Lower lobe of right lung (tissue), 2 donors: Measurements from ENCODE around the gene RPL32. TPM values are rescaled to one million over a fixed set of nuclear protein-coding genes. Genes with fewer than 3 reads are reported as not detected.
"Not testable (repeated sequence)": the region's sequence is repeated elsewhere in the genome, so short reads cannot be mapped to it uniquely, and the experiment has no call there.

Experiments
- ATAC-seq, 2 donors: fragments of 200-7000 bp; cut with Tn5 transposase; one replicate each; pipeline ENCODE4 v1.9.1; 2020 to 2022; ENCODE audit warnings: mild to moderate bottlenecking in 2 of 2, moderate library complexity in 2 of 2
- DNase-seq: peaks from one replicate; pipeline ENCODE4 v3.0.0-alpha.2; 2020
- H3K27ac ChIP-seq: fragments of 200-600 bp; one replicate; pipeline ENCODE4 v1.8.0; 2022
- H3K27me3 ChIP-seq: fragments of 200-600 bp; one replicate; pipeline ENCODE4 v1.8.0; 2022; ENCODE audit warnings: low read depth
- H3K36me3 ChIP-seq: fragments of 200-600 bp; one replicate; pipeline ENCODE4 v1.8.0; 2022; ENCODE audit warnings: mild to moderate bottlenecking
- H3K4me1 ChIP-seq: fragments of 200-600 bp; one replicate; pipeline ENCODE4 v1.8.0; 2022
- H3K4me3 ChIP-seq: fragments of 200-600 bp; one replicate; pipeline ENCODE4 v1.8.0; 2022; ENCODE audit warnings: mild to moderate bottlenecking
- H3K9me3 ChIP-seq: fragments of 200-600 bp; one replicate; pipeline ENCODE4 v1.8.0; 2022
- intact Hi-C: fragments of 100-400 bp; cut with DNase I; formaldehyde crosslinking; loops from one replicate; pipeline ENCODE4 v1.11.0; 2022
- total RNA-seq: library from RNA; stranded (reverse); fragmentation: NEBNext Ultra II Directional; extraction: Animal tissue kit (Norgen Biotek cat#: 25700); gene quantifications from one replicate; pipeline ENCODE4 v1.2.1, GENCODE V29; 2021
- TF ChIP-seq, protein P1 (sequence below): fragments of 200-600 bp; IDR thresholded peaks from one replicate; pipeline ENCODE4 v1.8.0; 2022; ENCODE audit warnings: antibody characterized with exemption, mild to moderate bottlenecking
- donor health status: DM: no; HTN: yes; CAD: no; lungs with severe emphysema.

RPL32 gene
- total RNA-seq, 1 donor from 2014 or later = 1,243 TPM

DNA sequence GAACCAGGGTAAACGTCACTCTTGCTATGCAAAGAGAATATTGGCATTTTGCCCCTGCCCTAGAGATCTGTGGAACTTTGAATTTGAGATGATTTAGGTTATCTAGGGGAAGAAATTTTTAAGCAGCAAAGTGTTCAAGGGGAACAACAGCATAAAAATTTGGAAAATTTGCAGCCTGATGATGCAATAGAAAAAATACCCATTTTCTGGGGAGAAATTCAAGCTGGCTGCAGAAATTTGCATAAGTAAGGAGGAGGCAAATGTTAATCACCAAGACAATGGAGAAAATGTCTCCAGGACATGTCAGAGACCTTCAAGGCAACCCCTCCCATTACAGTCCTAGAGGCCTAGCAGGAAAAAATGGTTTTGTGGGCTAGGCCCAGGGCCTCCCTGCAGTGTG, 4.4 kb upstream of the RPL32 start:
- H3K27me3 ChIP-seq = no peaks in the 10 kb centered on the region
- no peak for DNase-seq
- H3K4me1 ChIP-seq = peaks cover 5% of the 10 kb centered on the region
- no peak for ATAC-seq
- H3K36me3 ChIP-seq = no peaks in the 10 kb centered on the region
- no peak overlapping the region for H3K4me3 ChIP-seq
- TF ChIP-seq, protein P1, sequence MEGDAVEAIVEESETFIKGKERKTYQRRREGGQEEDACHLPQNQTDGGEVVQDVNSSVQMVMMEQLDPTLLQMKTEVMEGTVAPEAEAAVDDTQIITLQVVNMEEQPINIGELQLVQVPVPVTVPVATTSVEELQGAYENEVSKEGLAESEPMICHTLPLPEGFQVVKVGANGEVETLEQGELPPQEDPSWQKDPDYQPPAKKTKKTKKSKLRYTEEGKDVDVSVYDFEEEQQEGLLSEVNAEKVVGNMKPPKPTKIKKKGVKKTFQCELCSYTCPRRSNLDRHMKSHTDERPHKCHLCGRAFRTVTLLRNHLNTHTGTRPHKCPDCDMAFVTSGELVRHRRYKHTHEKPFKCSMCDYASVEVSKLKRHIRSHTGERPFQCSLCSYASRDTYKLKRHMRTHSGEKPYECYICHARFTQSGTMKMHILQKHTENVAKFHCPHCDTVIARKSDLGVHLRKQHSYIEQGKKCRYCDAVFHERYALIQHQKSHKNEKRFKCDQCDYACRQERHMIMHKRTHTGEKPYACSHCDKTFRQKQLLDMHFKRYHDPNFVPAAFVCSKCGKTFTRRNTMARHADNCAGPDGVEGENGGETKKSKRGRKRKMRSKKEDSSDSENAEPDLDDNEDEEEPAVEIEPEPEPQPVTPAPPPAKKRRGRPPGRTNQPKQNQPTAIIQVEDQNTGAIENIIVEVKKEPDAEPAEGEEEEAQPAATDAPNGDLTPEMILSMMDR = no peak
- H3K9me3 ChIP-seq = no peaks in the 10 kb centered on the region
- intact Hi-C loops = no loop called here
- H3K27ac ChIP-seq = no peak overlapping the region

DNA sequence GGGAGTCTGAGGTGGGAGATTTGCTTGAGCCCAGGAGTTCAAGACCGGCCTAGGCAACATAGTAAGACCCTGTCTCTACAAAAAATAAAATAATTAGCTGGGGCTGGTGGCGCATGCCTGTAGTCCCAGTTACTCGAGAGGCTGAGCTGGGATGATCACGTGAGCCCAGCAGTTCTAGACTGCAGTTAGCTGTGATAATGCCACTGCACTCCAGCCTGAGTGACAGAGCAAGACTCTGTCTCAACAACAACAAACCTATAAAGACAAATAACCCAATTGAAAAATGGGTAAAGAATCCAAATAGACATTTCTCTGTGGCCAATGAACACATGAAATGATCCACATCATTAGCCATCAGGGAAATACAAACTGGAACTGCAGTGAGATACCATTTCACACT, 1.1 kb upstream of the RPL32 start:
- Histone ChIP-seq H3K4me3 (no peak overlapping the region), H3K27me3 (no peaks in the 10 kb centered on the region), H3K4me1 (peaks cover 39% of the 10 kb centered on the region), H3K36me3 (peaks cover 25% of the 10 kb centered on the region), H3K9me3 (no peaks in the 10 kb centered on the region), H3K27ac (no peak overlapping the region)
- TF ChIP-seq, protein P1 = no peak
- ATAC-seq (no peak), DNase-seq (no peak)
- intact Hi-C loops = no loop called here

DNA sequence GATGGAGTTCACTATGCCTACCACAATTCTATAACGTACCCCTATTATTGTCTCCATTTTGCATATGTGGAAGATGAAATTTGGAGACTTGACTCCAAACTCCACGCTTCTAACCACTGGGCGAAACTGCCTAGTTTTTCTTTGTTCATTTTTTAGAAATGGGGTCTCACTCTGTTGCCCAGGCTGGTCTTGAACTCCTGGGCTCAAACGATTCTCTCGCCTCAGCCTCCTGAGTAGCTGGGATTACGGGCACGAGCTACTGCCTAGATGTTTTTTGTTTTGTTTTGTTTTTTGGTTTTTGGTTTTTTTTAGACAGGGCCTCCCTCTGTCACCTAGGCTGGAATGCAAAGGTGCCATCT, 584 bp upstream of the RPL32 start:
- ATAC-seq = no peak
- peak overlapping the region; percentile 98 for H3K27ac ChIP-seq
- intact Hi-C loops = no loop called here
- peak overlapping the region; percentile 97 for H3K4me3 ChIP-seq
- peaks cover 31% of the 10 kb centered on the region for H3K36me3 ChIP-seq
- TF ChIP-seq, protein P1 = no peak
- DNase-seq = no peak
- H3K9me3 ChIP-seq = no peaks in the 10 kb centered on the region
- H3K27me3 ChIP-seq = no peaks in the 10 kb centered on the region
- peaks cover 40% of the 10 kb centered on the region for H3K4me1 ChIP-seq

DNA sequence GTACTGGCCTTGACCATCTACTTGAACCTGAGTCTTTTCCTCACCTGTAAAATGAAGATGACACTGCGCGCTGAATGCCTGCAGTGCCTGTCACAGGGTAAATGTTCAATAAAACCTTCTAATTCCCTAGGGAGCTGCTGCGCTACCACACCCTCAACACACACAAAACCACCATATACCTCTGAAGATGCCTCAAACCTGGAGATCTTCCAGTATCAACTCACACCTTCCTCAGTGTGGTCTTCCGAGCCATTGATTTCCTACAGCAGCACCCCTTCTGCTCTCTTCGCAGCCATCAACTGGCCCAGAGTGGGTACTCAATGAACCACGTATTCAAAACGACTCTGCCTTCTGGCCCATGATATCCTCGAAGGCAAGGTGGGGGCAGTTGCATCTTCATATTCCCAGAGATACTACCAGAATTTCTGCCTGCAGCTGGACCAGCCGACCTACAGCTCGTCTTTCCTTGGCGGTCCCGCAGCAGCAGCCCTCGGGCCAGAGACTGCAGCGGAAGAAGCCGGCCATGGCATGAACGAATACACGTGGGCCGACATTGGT, 695 bp downstream of the RPL32 start:
- H3K36me3 ChIP-seq = peaks cover 43% of the 10 kb centered on the region
- H3K4me3 ChIP-seq = peak overlapping the region; percentile 97
- DNase-seq = no peak
- TF ChIP-seq, protein P1 = no peak
- no peaks in the 10 kb centered on the region for H3K27me3 ChIP-seq
- intact Hi-C loops = no loop called here
- H3K9me3 ChIP-seq = no peaks in the 10 kb centered on the region
- ATAC-seq = peak; percentile 51 to 72
- peaks cover 40% of the 10 kb centered on the region for H3K4me1 ChIP-seq
- peak overlapping the region; percentile 98 for H3K27ac ChIP-seq

DNA sequence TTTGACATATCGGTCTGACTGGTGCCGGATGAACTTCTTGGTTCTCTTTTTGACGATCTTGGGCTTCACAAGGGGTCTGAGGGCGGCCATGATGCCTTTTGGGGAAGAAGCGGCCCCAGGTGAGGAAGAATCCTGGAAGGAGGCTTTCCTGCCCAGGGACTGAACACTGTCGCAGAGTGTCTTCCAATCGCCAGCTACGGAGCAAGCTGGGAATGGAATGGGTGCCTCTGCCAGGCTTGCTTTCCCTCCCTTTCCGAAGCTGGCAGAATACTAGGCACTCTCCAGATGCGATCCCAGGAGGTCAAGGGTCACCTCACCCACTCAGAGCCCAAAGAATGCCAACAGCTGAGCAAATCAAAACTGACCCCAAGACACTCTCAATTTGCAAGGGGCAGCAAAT, 1.2 kb downstream of the RPL32 start:
- H3K27me3 ChIP-seq, DNase-seq, H3K9me3 ChIP-seq, ATAC-seq, intact Hi-C loops: not testable (repeated sequence)
- Histone ChIP-seq H3K27ac (peak overlapping the region; percentile 98), H3K4me1 (peaks cover 40% of the 10 kb centered on the region), H3K4me3 (peak overlapping the region; percentile 97), H3K36me3 (peaks cover 49% of the 10 kb centered on the region)

DNA sequence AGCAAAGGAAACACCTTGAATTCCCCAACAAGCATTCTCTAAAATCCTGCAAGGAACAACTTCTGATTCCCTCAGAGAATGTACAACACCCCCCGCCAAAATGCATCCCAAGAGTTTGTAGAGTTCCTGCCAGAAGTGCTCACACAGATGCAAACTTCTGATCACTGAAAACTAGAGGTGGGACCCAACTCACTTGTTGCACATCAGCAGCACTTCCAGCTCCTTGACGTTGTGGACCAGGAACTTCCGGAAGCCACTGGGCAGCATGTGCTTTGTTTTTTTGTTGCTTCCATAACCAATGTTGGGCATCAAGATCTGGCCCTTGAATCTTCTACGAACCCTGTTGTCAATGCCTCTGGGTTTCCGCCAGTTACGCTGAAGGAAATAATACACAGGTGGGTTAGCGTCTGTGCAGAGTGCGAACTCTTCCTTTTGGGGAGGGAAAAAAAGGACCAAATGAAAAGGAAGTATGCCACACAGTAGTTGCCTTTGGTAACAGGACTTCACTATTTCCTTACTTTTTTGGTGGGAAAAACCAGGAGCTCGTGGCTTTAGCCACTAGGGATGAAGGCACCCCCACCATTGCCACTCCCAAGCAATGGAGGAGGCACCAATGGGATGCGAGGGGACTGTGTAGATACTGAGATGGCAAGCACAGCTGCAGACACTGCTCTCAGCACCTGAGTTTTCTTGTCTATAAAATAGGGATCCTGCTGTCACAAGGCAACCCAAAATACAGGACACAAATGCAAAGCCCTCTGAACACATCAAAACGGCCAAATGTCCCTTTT, 2.0 kb downstream of the RPL32 start:
- H3K4me1 ChIP-seq = peaks cover 40% of the 10 kb centered on the region
- peaks cover 56% of the 10 kb centered on the region for H3K36me3 ChIP-seq
- H3K4me3 ChIP-seq = no peak overlapping the region
- intact Hi-C loops = no loop called here
- ATAC-seq (no peak), DNase-seq (no peak)
- H3K9me3 ChIP-seq = no peaks in the 10 kb centered on the region
- no peak overlapping the region for H3K27ac ChIP-seq
- no peaks in the 10 kb centered on the region for H3K27me3 ChIP-seq
- TF ChIP-seq, protein P1 = no peak
